Transverse colon (tissue), 4 donors: ENCODE measurements around the gene OR5L1. TPM values are rescaled to one million over a fixed set of nuclear protein-coding genes. Genes with fewer than 3 reads are reported as not detected.

ENCODE experiments used
- DNase-seq: peaks from one replicate; pipeline ENCODE4 v3.0.0-alpha.2; 2019
- H3K27ac ChIP-seq, 4 donors: fragments of 200-600 bp; sonication (generic); 2 replicates each; pipeline ENCODE4 v1.5.1; 2016 to 2018; ENCODE audit warnings: inconsistent platforms in 4 of 4
- H3K27me3 ChIP-seq: fragments of 200-600 bp; sonication (generic); 2 replicates; pipeline ENCODE4 v1.5.1; 2017; ENCODE audit warnings: inconsistent platforms
- H3K36me3 ChIP-seq, 4 donors: fragments of 200-600 bp; sonication (generic); 2 replicates each; pipeline ENCODE4 v1.5.1; 2017 to 2019; ENCODE audit warnings: inconsistent platforms in 4 of 4
- H3K4me1 ChIP-seq, 4 donors: fragments of 200-600 bp; sonication (generic); 2 replicates each; pipeline ENCODE4 v1.5.1; 2017 to 2020; ENCODE audit warnings: inconsistent platforms in 4 of 4
- H3K4me3 ChIP-seq, 4 donors: fragments of 200-600 bp; sonication (generic); 1 replicate in 1 of 4; 2 replicates in 3 of 4; pipeline versions ENCODE4 v1.5.1 to v1.6.1; 2017 to 2019; ENCODE audit warnings: inconsistent platforms in 4 of 4
- H3K9me3 ChIP-seq, 2 donors: fragments of 200-600 bp; sonication (generic); 2 replicates each; pipeline ENCODE4 v1.5.1; 2017 to 2019; ENCODE audit warnings: inconsistent platforms in 2 of 2
- CTCF ChIP-seq, 5 experiments: fragments of 200-600 bp in 3 of 5; fragments of 450-650 bp in 2 of 5; sonication (generic) in 3 of 5; IDR thresholded peaks; 1 replicate in 2 of 5; 2 replicates in 3 of 5; pipeline ENCODE4 v1.5.1; 2016 to 2017; ENCODE audit warnings: antibody characterized with exemption in 5 of 5, inconsistent platforms in 3 of 5, mild to moderate bottlenecking in 2 of 5, moderate library complexity in 1 of 5
- EP300 ChIP-seq: sonication (generic); formaldehyde crosslinking; IDR thresholded peaks from one replicate; pipeline ENCODE4 v1.6.1; 2017; ENCODE audit warnings: antibody characterized with exemption, low read depth
- POLR2A ChIP-seq: fragments of 450-650 bp; IDR thresholded peaks from one replicate; pipeline ENCODE4 v1.6.1; 2016; ENCODE audit warnings: antibody characterized with exemption, mild to moderate bottlenecking, moderate library complexity
- POLR2AphosphoS5 ChIP-seq, 3 donors: sonication (generic); formaldehyde crosslinking; IDR thresholded peaks; one replicate each; pipeline ENCODE4 v1.6.1; 2016; ENCODE audit warnings: antibody characterized with exemption in 3 of 3
- WGBS, 2 donors: methylation state at CpG; one replicate each; pipeline ENCODE4 v1.1.5; 2018; ENCODE audit warnings: low coverage in 1 of 2; 5-methylcytosine and 5-hydroxymethylcytosine counted together
- in situ Hi-C, 4 donors: fragments of 200-750 bp; cut with MboI; loops; one replicate each; pipeline versions ENCODE4 v1.15.0 to v1.15.1; 2017; ENCODE audit warnings: low sequenced_read_pairs in 3 of 4, low pct_ligation_motif_present in 1 of 4, low pct_unique_long_range_greater_than_20kb in 1 of 4
- intact Hi-C: fragments of 100-400 bp; cut with DNase I; formaldehyde crosslinking; loops from one replicate; pipeline ENCODE4 v1.15.1; 2023; ENCODE audit warnings: low total_unique reads
- total RNA-seq, 4 donors: library from RNA; depleted of rRNA; stranded (reverse); fragments of >200 nt; gene quantifications; one replicate each; pipeline ENCODE4 v1.1.0, GENCODE V29; 2016

The OR5L1 gene
- total RNA-seq, 4 donors from 2014 or later: not detected

- Histone ChIP-seq H3K4me3 (no peak within 1 kb of the TSS), H3K27me3 (no peaks in the 10 kb centered on the region), H3K4me1 (no peaks in the 10 kb centered on the region), H3K36me3 (no peaks in the 10 kb centered on the region), H3K27ac (no peak within 1 kb of the TSS), H3K9me3 (no peaks in the 10 kb centered on the region)
- intact Hi-C loops (no loop called here), in situ Hi-C loops (loop anchor here in 2 of 4 donors (25.0 kb wide), 2 partner anchors 108 to 383 kb away; no protein-coding TSS in a partner anchor)
- no peak for TF ChIP-seq POLR2A
- no peak for TF ChIP-seq EP300
- no peak for TF ChIP-seq CTCF (IDR thresholded peaks at IDR 0.05)
- TF ChIP-seq POLR2AphosphoS5 (IDR thresholded peaks at IDR 0.05): no peak
- no peak for DNase-seq
Observed at GRCh38 chr11:55795256-55795655, 15.9 kb upstream of the OR5L1 start, which contains the start of gene OR5D14. Gene OR5D14 (plus strand): TSS chr11:55795556. CDS start chr11:55795556, 0 bp downstream.

- WGBS, 2 donors: 84% methylated on average over 1 of the region's 1 CpG; no CpG with 5 or more reads in 1 of the 2 donors
- Histone ChIP-seq H3K4me3 (no peak overlapping the region), H3K4me1 (no peaks in the 10 kb centered on the region), H3K36me3 (no peaks in the 10 kb centered on the region), H3K27ac (no peak overlapping the region), H3K27me3 (no peaks in the 10 kb centered on the region), H3K9me3 (no peaks in the 10 kb centered on the region)
- in situ Hi-C loops: no loop called here
- no peak for TF ChIP-seq EP300
- no peak for TF ChIP-seq POLR2A
- no peak for TF ChIP-seq POLR2AphosphoS5 (IDR thresholded peaks at IDR 0.05)
- no peak for TF ChIP-seq CTCF (IDR thresholded peaks at IDR 0.05)
- intact Hi-C loops: no loop called here
- DNase-seq: no peak
Observed at GRCh38 chr11:55806248-55806647, 4.9 kb upstream of the OR5L1 start.

GRCh38 chr11:55819330-55819729 is 8.2 kb downstream of the OR5L1 start, which contains the start of gene OR5D18:
Gene OR5D18 (plus strand): TSS chr11:55819630. CDS start chr11:55819630, 0 bp downstream.
- in situ Hi-C loops (no loop called here), intact Hi-C loops (no loop called here)
- no peaks in the 10 kb centered on the region for H3K27me3 ChIP-seq
- WGBS, 2 donors: 82 to 86% methylated on average over 4 to 5 of the region's 5 CpGs
- H3K4me1 ChIP-seq: no peaks in the 10 kb centered on the region
- DNase-seq: no peak
- H3K27ac ChIP-seq: no peak within 1 kb of the TSS
- H3K36me3 ChIP-seq: no peaks in the 10 kb centered on the region
- H3K4me3 ChIP-seq: no peak within 1 kb of the TSS
- peaks cover 0 to 2% of the 10 kb centered on the region in 2 donors for H3K9me3 ChIP-seq
- TF ChIP-seq EP300: no peak

GRCh38 chr11:55826919-55827318 is 15.8 kb downstream of the OR5L1 start, which contains the start of gene OR5L2:
Gene OR5L2 (plus strand): TSS chr11:55827219. CDS start chr11:55827219, 0 bp downstream.
- H3K9me3 ChIP-seq: peaks cover 0 to 2% of the 10 kb centered on the region in 2 donors
- in situ Hi-C loops: no loop called here
- TF ChIP-seq CTCF (IDR thresholded peaks at IDR 0.05) (no peak), POLR2AphosphoS5 (IDR thresholded peaks at IDR 0.05) (no peak), POLR2A (no peak), EP300 (no peak)
- no peak within 1 kb of the TSS for H3K27ac ChIP-seq
- no peak for DNase-seq
- H3K36me3 ChIP-seq: no peaks in the 10 kb centered on the region
- intact Hi-C loops: no loop called here
- no peaks in the 10 kb centered on the region for H3K4me1 ChIP-seq
- H3K4me3 ChIP-seq: no peak within 1 kb of the TSS
- no peaks in the 10 kb centered on the region for H3K27me3 ChIP-seq

DNA sequence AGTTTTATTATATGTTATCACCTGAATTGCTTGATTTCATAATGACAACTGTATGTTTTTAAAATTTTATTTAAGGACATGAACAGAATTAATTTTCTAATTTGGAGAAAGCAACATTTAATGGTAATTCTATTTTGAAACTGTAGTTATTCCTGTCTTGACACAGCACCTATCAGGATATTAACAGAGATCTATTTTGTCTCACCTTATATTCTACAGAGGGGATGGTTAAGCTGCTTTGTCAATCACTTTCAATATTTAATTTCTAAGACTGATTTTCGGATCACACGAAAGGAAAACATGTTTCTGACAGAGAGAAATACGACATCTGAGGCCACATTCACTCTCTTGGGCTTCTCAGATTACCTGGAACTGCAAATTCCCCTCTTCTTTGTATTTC is 27.3 kb downstream of the OR5L1 start, which contains the start of gene OR5D16:
OR5D16 (plus strand) TSS at position 301 of the 400 bp plus-strand sequence; CDS start at position 301, 0 bp downstream.
- TF ChIP-seq POLR2A: no peak
- TF ChIP-seq POLR2AphosphoS5 (IDR thresholded peaks at IDR 0.05): no peak
- no peak for TF ChIP-seq CTCF (IDR thresholded peaks at IDR 0.05)
- TF ChIP-seq EP300: no peak
- H3K4me3 ChIP-seq: no peak within 1 kb of the TSS
- H3K36me3 ChIP-seq: no peaks in the 10 kb centered on the region
- no peak within 1 kb of the TSS for H3K27ac ChIP-seq
- H3K9me3 ChIP-seq: no peaks in the 10 kb centered on the region
- no peaks in the 10 kb centered on the region for H3K4me1 ChIP-seq
- in situ Hi-C loops: no loop called here
- WGBS, 2 donors: 36 to 52% methylated on average over 3 of the region's 3 CpGs
- no peak for DNase-seq
- no peaks in the 10 kb centered on the region for H3K27me3 ChIP-seq
- intact Hi-C loops: no loop called here
